SU-DHL-6 (cell line): ENCODE measurements around the gene ARID5A.

Experiments used
- EZH2phosphoT487 ChIP-seq: fragments of 200-600 bp; sonication (generic), shearing (Covaris generic); conservative IDR thresholded peaks from 2 replicates; pipeline ENCODE4 v1.6.1; 2018; ENCODE audit warnings: mild to moderate bottlenecking, antibody characterized with exemption, low read length, moderate library complexity, mixed read lengths
- TF ChIP-seq, protein P1 (sequence below): fragments of 200-600 bp; sonication (generic); IDR thresholded peaks from one replicate; pipeline ENCODE4 v1.5.1; 2017; ENCODE audit warnings: antibody characterized with exemption, mild to moderate bottlenecking, low read length, moderate library complexity; ENCODE audit not compliant: insufficient read depth, poor library complexity, severe bottlenecking

DNA sequence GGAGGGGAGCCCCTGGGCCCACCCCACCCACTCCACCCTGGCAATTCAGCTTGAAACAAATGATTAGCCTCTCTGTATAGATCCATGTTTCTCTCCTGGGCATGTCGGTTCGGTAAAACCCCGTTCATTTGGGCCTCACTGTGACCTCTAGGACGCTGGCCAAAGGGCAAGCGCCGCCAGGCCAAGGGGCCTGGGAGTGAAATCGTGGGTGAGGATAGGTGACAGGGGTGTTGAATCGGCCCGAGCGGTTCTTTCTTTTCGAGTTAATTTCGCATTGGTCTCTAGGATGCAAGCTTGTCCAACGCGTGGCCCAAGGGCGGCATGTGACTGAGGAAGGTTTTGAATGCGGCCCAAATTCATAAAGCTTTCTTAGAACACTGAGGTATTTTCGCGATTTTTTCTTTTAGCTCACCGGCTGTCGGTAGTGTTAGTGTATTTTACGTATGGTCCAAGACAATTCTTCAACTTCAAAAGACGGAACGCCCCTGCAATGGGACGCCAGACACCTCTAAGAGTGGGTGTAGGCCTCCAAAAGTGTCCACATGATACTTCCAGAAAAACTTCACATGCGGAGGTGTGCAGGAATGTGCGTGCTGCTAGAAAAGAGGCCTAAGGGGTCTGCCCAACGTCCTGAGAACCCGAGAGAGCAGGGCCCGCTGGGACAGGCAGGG lies 9.8 kb upstream of the ARID5A start:
- TF ChIP-seq, protein P1, sequence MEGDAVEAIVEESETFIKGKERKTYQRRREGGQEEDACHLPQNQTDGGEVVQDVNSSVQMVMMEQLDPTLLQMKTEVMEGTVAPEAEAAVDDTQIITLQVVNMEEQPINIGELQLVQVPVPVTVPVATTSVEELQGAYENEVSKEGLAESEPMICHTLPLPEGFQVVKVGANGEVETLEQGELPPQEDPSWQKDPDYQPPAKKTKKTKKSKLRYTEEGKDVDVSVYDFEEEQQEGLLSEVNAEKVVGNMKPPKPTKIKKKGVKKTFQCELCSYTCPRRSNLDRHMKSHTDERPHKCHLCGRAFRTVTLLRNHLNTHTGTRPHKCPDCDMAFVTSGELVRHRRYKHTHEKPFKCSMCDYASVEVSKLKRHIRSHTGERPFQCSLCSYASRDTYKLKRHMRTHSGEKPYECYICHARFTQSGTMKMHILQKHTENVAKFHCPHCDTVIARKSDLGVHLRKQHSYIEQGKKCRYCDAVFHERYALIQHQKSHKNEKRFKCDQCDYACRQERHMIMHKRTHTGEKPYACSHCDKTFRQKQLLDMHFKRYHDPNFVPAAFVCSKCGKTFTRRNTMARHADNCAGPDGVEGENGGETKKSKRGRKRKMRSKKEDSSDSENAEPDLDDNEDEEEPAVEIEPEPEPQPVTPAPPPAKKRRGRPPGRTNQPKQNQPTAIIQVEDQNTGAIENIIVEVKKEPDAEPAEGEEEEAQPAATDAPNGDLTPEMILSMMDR = no peak
- TF ChIP-seq EZH2phosphoT487 = no peak
